NCI-H2171 (cell line): ENCODE results near the gene KCNIP3.
"Not testable (repeated sequence)": the region's sequence is repeated elsewhere in the genome, so short reads cannot be mapped to it uniquely, and the experiment has no call there.

Experiments
- DNase-seq: peaks from one replicate; lab custom pipeline; 2025; lab: John Stamatoyannopoulos, UW

The KCNIP3 gene

GRCh38 chr2:95386031-95386430 is 88.9 kb downstream of the KCNIP3 start:
- no peak for DNase-seq

GRCh38 chr2:95387358-95387757 is 90.2 kb downstream of the KCNIP3 start:
- no peak for DNase-seq

- DNase-seq: no peak
Measured at GRCh38 chr2:95388091-95388692, 91.0 kb downstream of the KCNIP3 start.

GRCh38 chr2:95388856-95389244 is 91.7 kb downstream of the KCNIP3 start:
- no peak for DNase-seq

- peak; percentile 2 for DNase-seq
Measured at GRCh38 chr2:95389245-95390119, 92.3 kb downstream of the KCNIP3 start.

- DNase-seq: no peak
Measured at GRCh38 chr2:95390272-95390880, 93.2 kb downstream of the KCNIP3 start.

GRCh38 chr2:95390881-95391321 is 93.8 kb downstream of the KCNIP3 start:
- no peak for DNase-seq

- no peak for DNase-seq
Measured at GRCh38 chr2:95391641-95392310, 94.6 kb downstream of the KCNIP3 start.

GRCh38 chr2:95392320-95392719 is 95.2 kb downstream of the KCNIP3 start:
- no peak for DNase-seq

GRCh38 chr2:95392730-95393455 is 95.7 kb downstream of the KCNIP3 start:
- no peak for DNase-seq

GRCh38 chr2:95393901-95394300 is 96.8 kb downstream of the KCNIP3 start:
- no peak for DNase-seq

GRCh38 chr2:95399061-95399460 is 101.9 kb downstream of the KCNIP3 start:
- no peak for DNase-seq

GRCh38 chr2:95401480-95401879 is 104.3 kb downstream of the KCNIP3 start:
- DNase-seq: no peak

GRCh38 chr2:95402004-95402369 is 104.8 kb downstream of the KCNIP3 start:
- DNase-seq: not testable (repeated sequence)

GRCh38 chr2:95402370-95403203 is 105.4 kb downstream of the KCNIP3 start, which contains the start of gene FAHD2A:
Gene FAHD2A, plus strand, starts transcription at chr2:95402708. Its CDS starts 2,851 bp downstream, at chr2:95405559.
- DNase-seq: peak; percentile 89

- not testable (repeated sequence) for DNase-seq
Measured at GRCh38 chr2:95403204-95403721, 106.1 kb downstream of the KCNIP3 start.

- not testable (repeated sequence) for DNase-seq
Measured at GRCh38 chr2:95403824-95404223, 106.7 kb downstream of the KCNIP3 start.

- DNase-seq: not testable (repeated sequence)
Measured at GRCh38 chr2:95404676-95405075, 107.5 kb downstream of the KCNIP3 start.

GRCh38 chr2:95411239-95411638 is 114.1 kb downstream of the KCNIP3 start:
- not testable (repeated sequence) for DNase-seq

GRCh38 chr2:95414015-95414594 is 117.0 kb downstream of the KCNIP3 start:
- peak; percentile 40 for DNase-seq
